GM12878 (cell line): ENCODE measurements around the gene GTPBP10. TPM values are rescaled to one million over a fixed set of nuclear protein-coding genes. Genes with fewer than 3 reads are reported as not detected.
A peak's percentile ranks its signal among the peaks of the same experiment; 100 is the strongest.

ENCODE experiments used
- ATAC-seq: fragments of 200-7000 bp; cut with Tn5 transposase; 3 replicates; pipeline ENCODE4 v1.9.1; 2020; ENCODE audit warnings: mild to moderate bottlenecking, moderate library complexity
- BruUV-seq: library from RNA; stranded (reverse); fragments of 400-500 nt; replicated peaks from 2 replicates; lab custom pipeline; 2021; lab: Mats Ljungman, UMichigan
- CTCF ChIA-PET: fragments of 300-600 bp; sonication (Branson Sonifier 250); formaldehyde crosslinking; extraction: SDS; loops from one replicate; lab custom pipeline; 2021; ENCODE audit warnings: inconsistent platforms; lab: Yijun Ruan, JAX
- POLR2A ChIA-PET: fragments of 350-600 bp; formaldehyde crosslinking; extraction: SDS; loops from one replicate; lab custom pipeline; 2021; ENCODE audit warnings: inconsistent platforms; lab: Charles Lee
- RAD21 ChIA-PET: fragments of 300-600 bp; sonication (Branson Sonifier 250); formaldehyde crosslinking; loops from one replicate; lab custom pipeline; 2023; ENCODE audit warnings: antibody characterized with exemption; ENCODE audit not compliant: unreplicated experiment; lab: Charles Lee
- SMC1A ChIA-PET: fragments of 300-600 bp; sonication (Branson Sonifier 250); formaldehyde crosslinking; loops from one replicate; lab custom pipeline; 2023; ENCODE audit not compliant: unreplicated experiment, uncharacterized antibody; lab: Charles Lee
- DNase-seq: peaks from one replicate; pipeline ENCODE4 v3.0.0-alpha.2; 2011; ENCODE audit warnings: low read depth, low spot score
- FAIRE-seq: peaks from 3 replicates; lab custom pipeline; 2011; peaks lifted over from hg19 to GRCh38; lab: Jason Lieb, UNC
- H2AFZ ChIP-seq: 2 replicates; pipeline ENCODE4 v1.6.0; 2011; ENCODE audit warnings: low read depth, low read length, control low read depth; ENCODE audit not compliant: control insufficient read depth
- H3K27ac ChIP-seq: 2 replicates; pipeline ENCODE4 v1.5.1; 2011; ENCODE audit warnings: control low read depth; ENCODE audit not compliant: control insufficient read depth, insufficient read depth
- H3K27me3 ChIP-seq, 2 experiments: replicated peaks in 1 of 2; 2 replicates each; pipeline versions ENCODE4 v1.6.0 to v1.6.1; 2011; ENCODE audit warnings: low read length in 1 of 2; ENCODE audit not compliant: control insufficient read depth in 2 of 2, insufficient read depth in 2 of 2
- H3K36me3 ChIP-seq, 2 experiments: 2 replicates each; pipeline ENCODE4 v1.5.1; 2011; ENCODE audit warnings: low read length in 1 of 2; ENCODE audit not compliant: control insufficient read depth in 2 of 2, insufficient read depth in 2 of 2
- H3K4me1 ChIP-seq: 2 replicates; pipeline ENCODE4 v1.6.1; 2011; ENCODE audit warnings: mild to moderate bottlenecking, low read length, moderate library complexity, mixed read lengths; ENCODE audit not compliant: control insufficient read depth, insufficient read depth
- H3K4me2 ChIP-seq: 2 replicates; pipeline ENCODE4 v1.6.0; 2011; ENCODE audit warnings: control low read depth; ENCODE audit not compliant: control insufficient read depth, insufficient read depth
- H3K4me3 ChIP-seq: fragments of 200-600 bp; sonication (generic); 2 replicates; pipeline ENCODE4 v1.5.1; 2016
- H3K79me2 ChIP-seq: 2 replicates; pipeline ENCODE4 v1.6.0; 2011; ENCODE audit warnings: low read length; ENCODE audit not compliant: control insufficient read depth, insufficient read depth
- H3K9ac ChIP-seq: 2 replicates; pipeline ENCODE4 v1.8.0; 2011; ENCODE audit warnings: low read length, control low read depth, mixed read lengths; ENCODE audit not compliant: control insufficient read depth, insufficient read depth
- H3K9me3 ChIP-seq: replicated peaks from 3 replicates; pipeline ENCODE4 v1.5.1; 2011; ENCODE audit warnings: mild to moderate bottlenecking, low read length; ENCODE audit not compliant: control insufficient read depth, insufficient read depth
- H4K20me1 ChIP-seq: 2 replicates; pipeline ENCODE4 v1.6.0; 2011; ENCODE audit not compliant: control insufficient read depth, insufficient read depth
- BHLHE40 ChIP-seq, 2 experiments: fragments of 450-650 bp in 1 of 2; IDR thresholded peaks; 2 replicates each; pipeline ENCODE4 v1.6.1; 2011 to 2017; ENCODE audit warnings: low read depth in 2 of 2, borderline replicate concordance in 1 of 2, improper control_type of control experiment in 1 of 2, low read length in 1 of 2, mild to moderate bottlenecking in 1 of 2
- EED ChIP-seq: sonication (generic); IDR thresholded peaks from 2 replicates; pipeline ENCODE4 v1.6.1; 2016; ENCODE audit warnings: antibody characterized with exemption, low read depth
- MEF2B ChIP-seq: fragments of 450-650 bp; IDR thresholded peaks from 2 replicates; pipeline ENCODE4 v1.6.1; 2018; ENCODE audit warnings: mild to moderate bottlenecking, moderate library complexity; ENCODE audit not compliant: partially characterized antibody, poor library complexity, severe bottlenecking
- MYC ChIP-seq: IDR thresholded peaks from 2 replicates; pipeline ENCODE4 v1.6.1; 2011; ENCODE audit warnings: mild to moderate bottlenecking, low read length, moderate library complexity, inconsistent platforms; ENCODE audit not compliant: insufficient read depth, insufficient replicate concordance, insufficient read length, severe bottlenecking
- NKRF ChIP-seq: fragments of 450-650 bp; conservative IDR thresholded peaks from 2 replicates; pipeline ENCODE4 v1.6.1; 2017; ENCODE audit warnings: mild to moderate bottlenecking, moderate library complexity
- SIX5 ChIP-seq: IDR thresholded peaks from 2 replicates; pipeline ENCODE4 v1.6.1; 2011; ENCODE audit warnings: mild to moderate bottlenecking, low read depth, low read length, moderate library complexity; ENCODE audit not compliant: severe bottlenecking
- SREBF2 ChIP-seq: IDR thresholded peaks from 2 replicates; pipeline ENCODE4 v1.6.1; 2012; ENCODE audit warnings: mild to moderate bottlenecking, low read length
- ZSCAN29 ChIP-seq: fragments of 450-650 bp; IDR thresholded peaks from 2 replicates; pipeline ENCODE4 v1.6.1; 2017; ENCODE audit warnings: mild to moderate bottlenecking, moderate library complexity
- whole genome bisulfite sequencing: methylation state at CpG from one replicate; pipeline ENCODE4 v1.1.6; 2016; ENCODE audit warnings: low lambda C conversion rate; ENCODE audit not compliant: insufficient replicate concordance, insufficient coverage; ENCODE audit errors: missing lambda C conversion rate; 5-methylcytosine and 5-hydroxymethylcytosine counted together
- in situ Hi-C: fragments of 300-500 bp; cut with MboI; formaldehyde crosslinking; loops from 9 replicates; pipeline ENCODE4 v1.14.3; 2018; ENCODE audit warnings: mixed read lengths
- intact Hi-C: fragments of 100-400 bp; cut with micrococcal nuclease; formaldehyde crosslinking; loops from one replicate; pipeline ENCODE4 v1.14.2; 2022; ENCODE audit not compliant: unreplicated experiment
- polyA plus RNA-seq, 11 experiments: library from polyadenylated mRNA; depleted of rRNA in 4 of 11; unstranded in 6 of 11; stranded (reverse) in 5 of 11; fragments of >200 nt; fragmentation: Nextera tagmentation in 4 of 11; fragmentation: Illumina TruSeq in 1 of 11; extraction: Ambion mirVana in 4 of 11; extraction: Trizol in 1 of 11; gene quantifications; 1 replicate in 1 of 11; 2 replicates in 10 of 11; pipeline versions ENCODE4 v1.2.1 to v1.2.3, GENCODE V29; 2011 to 2016; ENCODE audit warnings: inconsistent platforms in 2 of 11, missing spikeins in 2 of 11, low read depth in 1 of 11
- total RNA-seq, 4 experiments: library from RNA; depleted of rRNA in 3 of 4; stranded (reverse); fragments of >200 nt in 3 of 4; fragmentation: Illumina TruSeq in 1 of 4; extraction: Trizol in 1 of 4; gene quantifications; 2 replicates each; pipeline versions ENCODE4 v1.2.1 to v1.2.3, GENCODE V29; 2013 to 2021

GTPBP10 gene
- total and polyA plus RNA-seq, 10 of the 15 experiments (the other 5 are each of a cell fraction or from before 2014, with no cell fraction given), result 10.1 to 41.0 (median 33.0) TPM

GRCh38 chr7:90320801-90321494, 25.6 kb upstream of the GTPBP10 start, which contains the start of gene FAM237B:
Gene FAM237B (minus strand): TSS chr7:90321304. CDS start chr7:90319748, 1,556 bp downstream.
- Histone ChIP-seq H4K20me1 (no peaks in the 10 kb centered on the region), H3K36me3 (no peaks in the 10 kb centered on the region), H3K27ac (no peak within 1 kb of the TSS), H3K27me3 (peaks cover 10 to 16% of the 10 kb centered on the region in 2 experiments; a peak in 3 of 4 replicates), H3K79me2 (no peaks in the 10 kb centered on the region), H3K4me2 (no peak within 1 kb of the TSS), H3K4me3 (no peak within 1 kb of the TSS), H3K4me1 (no peaks in the 10 kb centered on the region), H3K9me3 (no peaks in the 10 kb centered on the region), H3K9ac (no peak within 1 kb of the TSS), H2AFZ (no peak within 1 kb of the TSS)
- FAIRE-seq (no peak), DNase-seq (no peak), ATAC-seq (peak; percentile 53; the same call in 2 of the 3 replicates)
- no TSS peak for BruUV-seq
- ChIA-PET RAD21 (no interaction called here), SMC1A (interaction anchor here (0.6 to 3.0 kb wide), 2 partner anchors 9 to 407 kb away, joined by 3 to 12 read pairs; no protein-coding TSS in a partner anchor), POLR2A (no interaction called here), CTCF (interaction anchor here (1.4 kb wide), 1 partner anchor 8 kb away, joined by 4 read pairs; no protein-coding TSS in a partner anchor)
- in situ Hi-C loops (no loop called here), intact Hi-C loops (no loop called here)
- TF ChIP-seq MYC (no peak), SIX5 (no peak), NKRF (no peak), EED (no peak), SREBF2 (no peak), ZSCAN29 (no peak), MEF2B (no peak), BHLHE40 (IDR thresholded peaks at IDR 0.05; ENCODE audit: borderline replicate concordance in 1 of 2, low read depth in 2 of 2, low read length in 1 of 2) (no peak)
- 40% methylated on average over 47 of the region's 62 CpGs for WGBS
